SU-DHL-6 (cell line): ENCODE data around the gene DYTN.

Source experiments
- EZH2phosphoT487 ChIP-seq: fragments of 200-600 bp; sonication (generic), shearing (Covaris generic); conservative IDR thresholded peaks from 2 replicates; pipeline ENCODE4 v1.6.1; 2018; ENCODE audit warnings: mild to moderate bottlenecking, antibody characterized with exemption, low read length, moderate library complexity, mixed read lengths
- TF ChIP-seq, protein P1 (sequence below): fragments of 200-600 bp; sonication (generic); IDR thresholded peaks from one replicate; pipeline ENCODE4 v1.5.1; 2017; ENCODE audit warnings: antibody characterized with exemption, mild to moderate bottlenecking, low read length, moderate library complexity; ENCODE audit not compliant: insufficient read depth, poor library complexity, severe bottlenecking

DNA sequence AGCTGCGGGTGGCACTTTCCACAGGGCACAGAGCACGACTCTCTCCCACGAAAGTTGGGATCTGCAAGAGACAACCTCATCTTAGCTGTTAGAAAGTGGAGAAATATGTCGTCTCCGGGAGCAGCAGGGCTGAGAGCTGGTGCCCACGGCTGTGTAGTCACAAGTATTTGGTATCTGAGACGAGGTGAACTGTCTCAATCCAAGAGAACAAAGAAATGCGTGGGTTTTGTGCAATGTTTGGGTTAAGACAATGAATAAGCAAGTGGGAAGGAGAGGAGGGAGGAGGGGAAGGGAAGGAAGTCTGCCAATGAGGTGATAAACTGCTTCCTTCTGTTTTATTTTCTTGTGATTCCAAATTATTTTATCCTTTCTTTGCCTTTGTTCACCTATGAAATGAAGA is 18.0 kb downstream of the DYTN start:
- TF ChIP-seq, protein P1, sequence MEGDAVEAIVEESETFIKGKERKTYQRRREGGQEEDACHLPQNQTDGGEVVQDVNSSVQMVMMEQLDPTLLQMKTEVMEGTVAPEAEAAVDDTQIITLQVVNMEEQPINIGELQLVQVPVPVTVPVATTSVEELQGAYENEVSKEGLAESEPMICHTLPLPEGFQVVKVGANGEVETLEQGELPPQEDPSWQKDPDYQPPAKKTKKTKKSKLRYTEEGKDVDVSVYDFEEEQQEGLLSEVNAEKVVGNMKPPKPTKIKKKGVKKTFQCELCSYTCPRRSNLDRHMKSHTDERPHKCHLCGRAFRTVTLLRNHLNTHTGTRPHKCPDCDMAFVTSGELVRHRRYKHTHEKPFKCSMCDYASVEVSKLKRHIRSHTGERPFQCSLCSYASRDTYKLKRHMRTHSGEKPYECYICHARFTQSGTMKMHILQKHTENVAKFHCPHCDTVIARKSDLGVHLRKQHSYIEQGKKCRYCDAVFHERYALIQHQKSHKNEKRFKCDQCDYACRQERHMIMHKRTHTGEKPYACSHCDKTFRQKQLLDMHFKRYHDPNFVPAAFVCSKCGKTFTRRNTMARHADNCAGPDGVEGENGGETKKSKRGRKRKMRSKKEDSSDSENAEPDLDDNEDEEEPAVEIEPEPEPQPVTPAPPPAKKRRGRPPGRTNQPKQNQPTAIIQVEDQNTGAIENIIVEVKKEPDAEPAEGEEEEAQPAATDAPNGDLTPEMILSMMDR = no peak
- no peak for TF ChIP-seq EZH2phosphoT487
